K562 treated with DMSO at 1 percent for 4 hours (cell line): ENCODE data around the gene HMOX1. TPM values are rescaled to one million over a fixed set of nuclear protein-coding genes. Genes with fewer than 3 reads are reported as not detected.

ENCODE experiments used
- total RNA-seq: library from RNA; unstranded; fragments of 300-600 nt; gene quantifications from 2 replicates; pipeline ENCODE4 v1.2.3, GENCODE V29; 2022; ENCODE audit not compliant: insufficient read depth

The HMOX1 gene, protein sequence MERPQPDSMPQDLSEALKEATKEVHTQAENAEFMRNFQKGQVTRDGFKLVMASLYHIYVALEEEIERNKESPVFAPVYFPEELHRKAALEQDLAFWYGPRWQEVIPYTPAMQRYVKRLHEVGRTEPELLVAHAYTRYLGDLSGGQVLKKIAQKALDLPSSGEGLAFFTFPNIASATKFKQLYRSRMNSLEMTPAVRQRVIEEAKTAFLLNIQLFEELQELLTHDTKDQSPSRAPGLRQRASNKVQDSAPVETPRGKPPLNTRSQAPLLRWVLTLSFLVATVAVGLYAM
- total RNA-seq: not detected in 2 replicates

DNA sequence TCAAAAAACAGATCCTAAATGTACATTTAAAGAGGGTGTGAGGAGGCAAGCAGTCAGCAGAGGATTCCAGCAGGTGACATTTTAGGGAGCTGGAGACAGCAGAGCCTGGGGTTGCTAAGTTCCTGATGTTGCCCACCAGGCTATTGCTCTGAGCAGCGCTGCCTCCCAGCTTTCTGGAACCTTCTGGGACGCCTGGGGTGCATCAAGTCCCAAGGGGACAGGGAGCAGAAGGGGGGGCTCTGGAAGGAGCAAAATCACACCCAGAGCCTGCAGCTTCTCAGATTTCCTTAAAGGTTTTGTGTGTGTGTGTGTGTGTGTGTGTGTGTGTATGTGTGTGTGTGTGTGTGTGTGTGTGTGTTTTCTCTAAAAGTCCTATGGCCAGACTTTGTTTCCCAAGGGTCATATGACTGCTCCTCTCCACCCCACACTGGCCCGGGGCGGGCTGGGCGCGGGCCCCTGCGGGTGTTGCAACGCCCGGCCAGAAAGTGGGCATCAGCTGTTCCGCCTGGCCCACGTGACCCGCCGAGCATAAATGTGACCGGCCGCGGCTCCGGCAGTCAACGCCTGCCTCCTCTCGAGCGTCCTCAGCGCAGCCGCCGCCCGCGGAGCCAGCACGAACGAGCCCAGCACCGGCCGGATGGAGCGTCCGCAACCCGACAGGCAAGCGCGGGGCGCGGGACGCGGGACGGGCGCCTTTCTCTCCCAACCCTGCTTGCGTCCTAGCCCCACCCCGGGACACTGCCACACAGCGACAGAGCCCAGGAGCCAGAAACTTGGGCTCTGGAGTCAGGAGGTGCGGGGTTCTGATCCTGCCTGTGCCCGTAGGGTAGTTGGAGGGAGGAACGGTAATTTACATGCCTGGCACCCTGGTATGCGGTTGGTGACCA is at the start of gene HMOX1:
Gene HMOX1 (plus strand): TSS at position 560 of the 887 bp plus-strand sequence. CDS start 78 bp downstream, at position 638.

GRCh38 chr22:35399678-35400500 is 19.0 kb downstream of the HMOX1 start, which contains the start of gene MCM5:
TSS of gene MCM5 (plus strand) at chr22:35400140. CDS start at chr22:35400439, 299 bp downstream.

Other genes with a start within 250 kb of the HMOX1 start
- gene HMGXB4, start 123.6 kb upstream of the HMOX1 start, total RNA-seq: 11.2 and 15.4 TPM in 2 replicates
- gene TOM1, start 81.2 kb upstream of the HMOX1 start, total RNA-seq: 36.2 and 42.7 TPM in 2 replicates
- 129 and 136 TPM in 2 replicates for gene MCM5, start 19.0 kb downstream of the HMOX1 start, total RNA-seq
- 0.17 TPM in 1 of 2 replicates, not detected in the other for gene RASD2, start 159.7 kb downstream of the HMOX1 start, total RNA-seq
- gene MB, start 236.2 kb downstream of the HMOX1 start, total RNA-seq: not detected in 2 replicates